KBM-7 (cell line): ENCODE measurements around the gene S100A3.

Experiments
- DNase-seq: peaks from one replicate; pipeline ENCODE4 v3.0.0-alpha.2; 2015
- in situ Hi-C: fragments of 300-500 bp; cut with MboI; formaldehyde crosslinking; loops from 2 replicates; pipeline ENCODE4 v1.14.3; 2020; ENCODE audit warnings: low sequenced_read_pairs, low pct_unique_long_range_greater_than_20kb, mixed read lengths

S100A3 gene

DNA sequence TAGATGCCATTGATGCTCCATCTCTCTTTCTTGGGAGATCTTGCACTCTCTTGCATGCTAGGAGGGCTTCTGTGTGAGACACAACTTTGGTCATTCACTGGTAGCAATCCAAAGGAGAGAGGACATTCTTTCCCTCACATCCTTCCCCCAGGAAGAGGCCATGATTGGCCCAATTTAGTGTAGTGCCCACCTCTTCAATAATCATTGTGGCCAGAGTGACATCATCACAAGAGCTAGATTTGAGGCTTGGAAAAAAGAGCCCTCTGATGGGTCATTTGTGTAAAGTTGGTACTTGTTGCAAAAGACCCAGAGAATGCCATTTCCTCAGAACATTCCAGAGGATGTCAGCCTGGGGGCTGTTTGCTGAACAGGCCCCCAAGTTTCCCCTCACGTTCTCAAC, 43.5 kb downstream of the S100A3 start:
- DNase-seq = no peak
- in situ Hi-C loops = loop anchor here (10.0 kb wide), 1 partner anchor 269 kb away; the partner anchor contains the start of gene SLC27A3

GRCh38 chr1:153503766-153504165, 45.3 kb downstream of the S100A3 start:
- DNase-seq = no peak
- in situ Hi-C loops = loop anchor here (10.0 kb wide), 1 partner anchor 271 kb away; the partner anchor contains the start of gene SLC27A3

DNA sequence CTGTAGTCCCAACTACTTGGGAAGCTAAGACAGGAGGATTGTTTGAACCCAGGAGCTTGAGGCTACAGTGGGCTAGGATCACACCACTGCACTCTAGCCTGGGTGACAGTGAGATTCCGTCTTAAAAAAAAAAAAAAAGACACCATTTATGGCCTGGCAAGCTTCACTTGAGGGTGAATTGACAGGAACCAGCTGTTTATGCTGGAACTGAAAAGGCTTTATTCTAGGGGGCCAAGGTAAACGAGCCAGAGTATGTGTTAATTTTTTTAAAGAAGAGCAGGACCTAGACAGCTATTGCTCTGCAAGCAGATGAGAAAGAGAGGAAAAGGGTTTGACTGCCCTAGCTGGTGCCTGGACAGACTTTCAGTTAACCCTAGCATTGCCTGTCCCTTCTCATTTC, 50.3 kb downstream of the S100A3 start:
- in situ Hi-C loops = no loop called here
- no peak for DNase-seq
